GM18520 (cell line): ENCODE measurements around the gene GALNT14.

Source experiments
- ATAC-seq: cut with Tn5 transposase; IDR thresholded peaks from one replicate; pipeline ENCODE4 v1.9.1; 2021; ENCODE audit not compliant: unreplicated experiment

Gene GALNT14

DNA sequence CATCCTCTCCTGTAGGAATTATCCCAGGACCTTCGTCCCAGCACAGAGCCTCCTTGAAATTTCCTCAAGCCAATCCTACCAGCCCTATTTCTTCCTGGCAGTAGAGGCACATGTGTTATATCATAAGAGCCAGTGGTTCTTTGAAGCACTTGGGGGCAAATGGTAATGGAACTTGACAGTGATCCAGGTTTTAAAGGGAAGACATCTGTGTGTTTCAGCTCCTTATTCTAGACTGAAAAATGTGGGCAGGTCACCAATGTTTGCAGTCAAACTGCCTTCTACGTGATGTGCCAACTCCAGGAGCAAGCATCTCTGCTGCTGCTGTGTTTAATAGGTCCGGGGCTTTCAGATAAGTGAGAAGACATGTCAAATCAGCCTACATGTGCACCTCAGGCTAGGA, 157.1 kb downstream of the GALNT14 start:
- ATAC-seq = no peak

DNA sequence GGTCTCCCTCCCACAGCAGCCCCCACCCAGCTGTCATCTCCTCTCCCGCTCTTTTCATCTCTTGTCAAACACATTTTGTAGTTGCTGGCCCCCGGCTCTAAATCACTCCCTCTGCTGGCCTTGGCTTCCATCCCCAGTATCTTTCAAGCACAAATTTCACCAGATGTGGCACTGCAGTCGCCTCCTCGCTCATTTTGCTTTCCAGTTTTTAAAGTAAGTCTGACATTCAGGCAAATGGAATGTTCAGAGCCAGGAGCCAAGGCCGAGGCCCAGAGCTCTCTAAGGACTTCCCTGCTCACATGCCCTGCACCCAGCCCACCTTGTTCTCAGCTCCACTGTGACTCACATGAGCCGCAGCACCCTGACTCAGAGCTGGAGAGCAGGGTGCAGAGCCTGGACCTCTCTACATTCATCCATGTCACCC, 158.4 kb downstream of the GALNT14 start:
- ATAC-seq = no peak

DNA sequence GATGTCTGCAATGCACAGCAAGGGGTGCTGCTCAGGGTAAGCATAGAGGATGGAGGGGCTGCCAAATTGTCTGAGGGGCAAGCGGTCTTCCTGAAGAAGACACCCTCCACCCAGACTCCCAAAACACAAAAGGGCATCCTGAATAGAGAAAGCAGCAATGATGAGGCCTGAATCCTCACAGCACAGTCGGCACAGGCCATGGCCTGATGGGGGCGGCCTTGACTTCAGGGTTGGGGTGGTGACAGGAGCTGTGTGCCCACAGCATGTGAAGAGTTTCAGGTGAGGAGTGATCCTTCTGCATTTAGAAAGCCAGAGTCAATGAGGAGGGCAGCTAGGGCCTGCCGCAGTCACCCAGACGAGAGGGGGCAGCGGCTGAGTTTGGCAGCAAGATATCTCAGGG, 159.4 kb downstream of the GALNT14 start:
- ATAC-seq = no peak

DNA sequence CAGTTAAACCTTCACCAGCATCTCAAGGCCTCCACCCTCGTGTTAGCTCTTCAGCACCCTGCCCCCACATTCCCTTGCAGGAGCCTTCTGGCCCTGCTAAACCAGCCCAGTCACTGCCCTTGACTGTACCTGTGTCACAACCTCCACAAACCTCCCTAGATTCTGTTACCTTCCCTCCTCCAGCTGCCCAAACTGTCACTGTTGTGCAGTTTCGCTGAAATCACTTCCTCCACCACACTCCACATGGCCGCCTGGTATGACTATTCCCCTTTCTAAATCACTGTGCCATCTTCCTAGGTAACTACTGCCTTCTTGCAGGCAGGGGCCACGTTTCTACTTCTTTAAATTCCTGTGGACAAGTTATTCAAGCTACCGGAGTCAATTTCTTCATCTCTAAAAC, 160.2 kb downstream of the GALNT14 start:
- ATAC-seq = no peak

DNA sequence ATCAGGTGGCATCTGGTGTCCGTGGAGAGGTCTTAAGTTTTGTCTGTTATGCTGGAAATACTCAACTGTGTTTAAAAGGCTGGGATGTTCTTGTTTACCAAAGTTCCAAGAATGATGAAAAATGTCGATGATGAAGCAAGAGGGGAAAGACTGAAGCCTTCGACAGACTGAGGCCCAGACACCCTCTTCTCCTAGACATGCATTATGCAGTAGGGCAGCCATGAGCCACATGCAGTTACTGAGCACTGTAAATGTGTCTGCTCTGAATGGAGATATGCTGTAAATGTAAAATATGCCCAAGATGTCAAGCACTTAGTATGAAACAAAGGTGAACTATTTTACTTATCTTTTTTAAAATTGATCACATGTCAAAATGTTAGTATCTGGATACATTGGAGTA, 163.1 kb downstream of the GALNT14 start:
- no peak for ATAC-seq

DNA sequence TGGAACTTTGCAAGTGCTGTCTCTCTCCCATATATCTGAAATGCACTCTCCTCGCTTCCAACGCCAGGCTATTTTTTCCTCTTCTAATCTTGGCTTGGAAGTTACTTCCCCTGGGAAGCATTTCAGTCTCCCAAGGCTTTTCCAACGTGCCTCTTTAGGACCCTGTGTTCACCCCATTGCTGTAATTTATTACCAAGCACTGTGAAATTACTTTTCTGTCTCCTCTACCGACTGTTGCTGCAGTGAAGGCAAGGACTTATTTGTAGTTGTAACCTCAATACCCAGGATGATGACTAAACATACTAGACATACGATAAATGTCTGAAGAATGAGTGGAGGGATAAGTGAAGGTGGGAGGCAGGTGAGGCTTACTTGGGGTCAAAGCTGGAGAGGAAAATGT, 163.7 kb downstream of the GALNT14 start:
- ATAC-seq = no peak

DNA sequence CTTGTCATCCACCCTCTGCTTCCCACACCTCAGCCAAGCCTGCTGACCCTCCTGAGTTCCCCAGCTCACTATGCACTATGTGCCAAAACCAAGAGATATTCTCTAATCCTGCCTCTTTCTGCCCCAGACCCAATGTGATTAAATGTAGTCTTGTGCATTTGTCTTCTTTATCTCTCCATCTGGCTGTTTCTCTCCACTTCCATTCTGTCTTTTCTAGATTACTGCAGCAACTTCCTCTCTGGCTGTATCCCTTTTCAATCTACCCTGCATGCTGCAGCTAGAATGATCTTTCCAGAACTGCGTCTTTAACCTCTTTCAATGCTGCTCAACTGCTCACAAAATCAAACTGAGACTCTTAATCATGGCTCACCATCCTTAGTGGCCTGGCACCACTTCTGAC, 164.1 kb downstream of the GALNT14 start:
- no peak for ATAC-seq

DNA sequence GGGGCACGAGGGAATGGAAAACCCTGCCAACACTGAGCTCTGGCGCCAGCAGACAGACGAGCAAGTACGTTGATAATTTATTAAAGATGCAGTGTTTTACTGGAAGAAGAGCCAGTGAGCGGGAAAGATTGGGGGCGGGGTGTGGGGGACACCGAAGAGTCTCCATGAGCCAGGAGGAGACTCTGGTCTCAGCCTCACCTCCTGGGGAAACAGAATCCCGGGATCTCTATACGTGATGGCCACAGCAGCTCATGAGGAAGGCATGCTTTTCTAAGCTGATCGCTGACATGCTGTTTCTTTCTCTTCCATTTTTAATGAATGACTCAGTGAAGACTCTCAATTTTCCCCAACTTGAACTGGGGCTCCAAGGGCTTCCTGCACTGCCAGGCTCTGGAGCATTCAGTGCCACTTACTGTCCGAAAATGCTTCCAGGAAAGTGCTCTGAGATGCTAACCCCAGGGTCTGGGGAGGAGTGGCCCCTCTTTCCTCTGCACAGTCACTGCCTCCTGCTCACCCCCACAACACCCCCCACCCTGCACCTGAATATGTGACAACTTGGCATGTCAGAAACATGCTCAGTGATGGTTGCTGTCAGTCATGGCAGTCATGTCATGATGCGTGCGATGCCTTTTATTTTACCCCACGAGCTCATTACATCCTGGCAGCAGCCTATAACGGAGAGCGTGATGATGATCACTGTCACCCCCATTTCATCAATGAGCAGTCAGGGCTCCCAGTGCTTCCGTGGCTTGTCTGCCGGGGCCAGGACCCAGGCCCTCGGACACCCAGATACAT, 166.8 kb downstream of the GALNT14 start:
- no peak for ATAC-seq

DNA sequence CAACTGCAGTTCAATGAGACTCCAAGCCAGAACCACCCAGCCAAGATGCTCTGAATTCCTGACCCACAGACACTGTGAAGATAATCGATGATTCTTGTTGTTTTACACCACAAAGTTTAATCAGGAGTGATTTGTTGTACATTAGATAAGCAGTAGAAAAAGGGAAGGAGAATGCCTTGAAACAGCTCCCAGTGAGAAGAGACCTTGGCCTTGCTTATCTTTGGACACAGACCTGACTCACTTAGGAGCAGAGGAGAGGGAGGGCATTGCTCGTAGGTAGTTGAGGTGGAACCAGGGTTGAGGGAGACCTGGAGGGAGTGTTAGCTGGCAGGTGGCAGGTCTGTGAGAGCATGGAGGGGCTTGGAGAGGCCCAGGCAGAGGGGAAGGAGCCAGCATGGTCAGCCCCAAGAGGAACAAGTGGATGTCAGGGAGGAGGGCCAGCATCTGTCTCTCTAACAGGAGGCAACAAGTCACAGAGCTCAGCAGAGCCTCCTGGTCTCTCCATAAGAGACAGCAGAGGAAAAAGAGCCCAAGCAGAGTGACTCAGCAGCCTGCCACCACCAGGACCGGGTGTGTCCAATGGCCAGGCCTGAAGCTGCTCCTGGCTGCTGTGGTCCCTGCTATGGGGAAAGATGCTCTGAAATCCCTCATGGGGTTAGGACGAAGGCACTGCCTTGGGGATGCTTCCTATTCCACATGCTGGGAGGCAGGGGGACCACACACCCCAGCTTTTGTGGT, 169.4 kb downstream of the GALNT14 start:
- no peak for ATAC-seq

DNA sequence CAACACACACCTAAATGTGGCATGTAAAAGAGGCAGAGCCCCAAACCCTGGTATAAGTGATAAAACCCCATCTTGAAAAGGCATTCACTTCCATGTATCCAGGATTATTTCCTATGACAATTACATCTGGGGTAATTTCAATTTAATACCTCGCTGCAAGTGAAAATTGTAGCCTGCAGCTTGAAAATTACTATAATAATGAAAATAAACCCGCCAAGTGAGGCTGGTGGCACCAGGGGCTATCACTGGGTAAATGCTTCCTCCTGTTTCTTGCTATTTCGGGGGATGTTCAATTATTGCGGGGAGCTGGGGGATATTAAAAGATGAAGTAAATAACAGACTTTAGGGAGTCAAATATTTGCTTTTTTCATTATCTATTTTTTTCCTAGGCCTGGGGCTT, 171.5 kb downstream of the GALNT14 start:
- no peak for ATAC-seq

DNA sequence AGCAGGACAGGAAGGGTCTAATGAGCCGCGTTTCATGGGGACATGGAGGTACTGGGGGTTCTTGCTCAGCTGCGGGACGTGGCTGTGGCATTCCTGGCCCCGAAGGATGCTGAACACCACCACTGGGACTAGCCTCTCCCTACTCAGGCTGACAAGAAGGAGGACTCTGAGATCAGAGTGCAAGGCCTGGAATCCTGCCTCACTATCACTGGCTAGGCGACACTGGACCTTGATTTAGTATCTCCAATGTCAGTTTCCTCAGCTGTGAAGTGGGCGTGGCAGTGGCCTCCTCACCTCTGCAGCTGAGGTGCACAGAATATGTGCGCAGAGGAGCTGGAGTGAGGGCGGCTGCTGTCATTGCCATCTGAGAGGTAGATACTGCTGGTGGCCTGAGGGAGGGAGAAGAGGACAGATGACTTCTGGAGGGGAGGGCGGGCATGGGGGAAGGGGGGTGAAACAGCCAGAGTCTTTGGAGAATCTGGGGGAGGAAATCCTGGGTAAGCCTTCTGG, 173.2 kb downstream of the GALNT14 start:
- ATAC-seq = no peak

DNA sequence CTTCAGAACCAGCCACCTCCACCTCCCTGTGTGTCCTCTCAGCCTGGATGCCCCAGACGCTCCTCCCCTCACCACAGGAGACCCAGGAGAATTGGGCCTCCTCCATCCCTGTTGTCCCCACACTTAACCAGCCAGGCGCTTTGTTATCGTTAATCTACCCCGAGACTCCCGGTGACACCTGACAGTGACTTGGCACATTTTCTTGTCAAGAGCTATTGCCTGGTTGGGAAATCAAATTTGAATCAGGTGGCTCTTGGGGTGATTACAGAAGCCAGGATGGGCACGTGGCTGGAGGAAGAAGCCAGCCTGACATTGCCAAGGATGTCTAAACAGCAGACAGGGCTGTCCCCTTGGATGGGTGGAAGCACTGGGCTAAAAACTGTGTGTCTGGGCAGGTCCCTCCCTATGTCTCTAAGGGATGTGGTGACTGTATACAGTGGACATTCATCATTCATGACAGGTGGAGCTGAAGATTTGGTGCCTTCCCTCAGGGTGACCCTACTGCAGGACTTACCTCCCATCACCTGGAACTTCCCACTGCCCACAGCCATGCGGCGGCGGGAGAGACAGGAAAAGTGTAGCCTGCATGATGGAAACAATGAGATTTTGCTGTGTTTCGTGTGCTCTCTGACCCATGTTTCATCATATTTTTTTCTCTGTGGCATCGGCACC, 173.8 kb downstream of the GALNT14 start:
- no peak for ATAC-seq

DNA sequence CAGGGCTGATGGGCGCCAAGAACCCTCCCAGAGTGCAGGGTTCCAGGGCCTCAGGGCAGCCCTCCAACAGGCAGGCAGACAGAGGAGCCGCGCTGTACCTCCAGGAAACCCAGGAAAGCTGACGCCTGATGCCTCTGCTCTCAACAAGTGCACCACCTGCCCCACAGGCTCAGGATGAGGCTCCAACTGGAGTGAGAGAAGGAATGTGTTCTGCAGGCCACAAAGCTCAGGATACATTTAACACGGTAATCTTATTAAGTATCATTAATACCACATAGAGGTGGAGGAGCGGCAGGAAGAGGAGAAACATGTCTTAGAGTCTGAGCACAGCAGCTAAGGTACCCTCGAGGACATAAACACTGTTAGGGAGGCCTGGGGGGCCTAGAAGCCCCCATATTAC, 175.1 kb downstream of the GALNT14 start:
- no peak for ATAC-seq

DNA sequence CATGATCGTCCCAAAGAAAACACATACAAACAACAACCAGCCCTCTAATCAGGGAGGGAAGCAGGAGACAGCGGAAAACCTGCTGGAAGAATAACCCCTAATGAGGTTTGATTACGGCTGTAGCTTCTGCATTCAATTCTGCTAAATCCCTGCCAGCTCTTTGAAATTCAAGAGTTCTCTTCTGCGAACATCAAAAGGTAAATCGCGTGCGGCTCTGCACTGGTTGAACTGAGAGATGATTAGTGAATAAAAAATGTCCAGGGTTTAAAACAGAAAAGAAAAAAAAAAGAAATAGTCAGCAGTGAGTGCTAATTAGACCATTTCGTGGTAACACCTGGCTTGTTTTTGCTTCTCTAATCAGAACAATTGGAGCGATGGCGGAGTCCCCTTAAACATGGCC, 178.0 kb downstream of the GALNT14 start:
- no peak for ATAC-seq

DNA sequence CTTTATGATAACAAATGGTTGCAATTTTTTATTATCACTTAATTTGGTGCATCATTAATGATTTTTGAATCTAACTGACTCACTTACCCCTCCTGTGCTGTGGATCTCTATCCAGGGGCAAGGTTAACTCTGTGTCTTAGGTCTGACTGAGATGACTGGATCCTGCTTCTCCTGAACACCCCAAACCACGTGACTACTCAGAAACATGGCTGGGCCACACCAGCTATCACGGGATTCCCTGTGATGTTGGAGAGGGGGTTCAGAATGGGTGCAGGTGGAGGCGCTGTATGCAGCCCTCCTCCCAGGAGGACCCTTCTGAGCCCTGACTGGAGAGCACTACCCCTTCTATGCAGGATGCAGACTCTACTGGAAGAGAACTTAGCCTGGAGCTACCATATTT, 178.6 kb downstream of the GALNT14 start:
- no peak for ATAC-seq

DNA sequence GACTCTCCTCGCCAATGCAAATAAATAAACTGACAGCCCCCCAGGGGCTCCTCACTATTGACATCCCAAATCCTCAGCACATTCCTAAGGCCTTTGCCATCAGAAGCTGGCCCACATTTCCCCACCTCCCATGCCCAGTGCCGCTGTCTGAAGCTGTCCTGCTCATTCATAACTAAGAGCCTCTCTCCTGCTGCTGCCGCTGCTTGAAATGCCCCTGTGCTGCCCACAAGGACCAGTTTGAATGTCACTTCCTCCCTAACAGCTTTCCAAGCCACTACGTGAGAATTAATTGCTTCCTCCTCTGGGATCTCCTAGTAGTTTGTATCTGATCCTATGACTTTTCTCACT, 179.3 kb downstream of the GALNT14 start:
- ATAC-seq = no peak

DNA sequence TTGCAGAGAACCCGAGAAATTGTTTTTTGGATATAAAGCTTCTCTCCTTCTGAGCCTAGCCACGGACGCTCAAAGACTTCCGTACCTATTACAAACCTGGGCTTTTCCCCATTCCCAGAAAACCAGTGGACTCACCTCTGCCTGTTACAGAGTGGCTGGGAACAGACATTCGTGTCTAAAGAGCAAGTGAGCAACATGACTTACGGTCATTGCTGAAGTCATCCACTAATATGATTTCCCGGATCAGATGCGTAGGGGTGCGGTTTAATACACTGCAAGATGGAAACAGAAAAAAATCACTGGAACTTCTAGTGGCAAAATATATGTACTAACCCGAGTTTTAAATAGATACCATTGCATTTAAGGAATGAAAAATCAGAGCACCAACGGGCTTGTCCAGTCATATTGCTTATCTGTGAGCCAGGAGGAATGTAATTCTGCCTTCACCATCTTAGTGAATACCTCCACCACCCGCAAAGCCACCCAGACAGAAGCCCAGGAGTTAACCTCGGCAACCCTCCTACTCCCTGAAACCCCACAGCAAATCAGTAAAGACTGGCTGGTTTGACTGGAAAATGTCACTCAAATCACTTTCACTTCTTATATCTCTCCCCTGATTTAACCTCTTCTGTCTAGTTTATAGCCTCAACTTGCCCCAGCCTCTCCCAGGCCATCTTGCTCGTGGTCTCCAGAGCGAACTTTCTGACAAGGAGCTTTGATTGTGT, 179.9 kb downstream of the GALNT14 start:
- ATAC-seq = no peak

DNA sequence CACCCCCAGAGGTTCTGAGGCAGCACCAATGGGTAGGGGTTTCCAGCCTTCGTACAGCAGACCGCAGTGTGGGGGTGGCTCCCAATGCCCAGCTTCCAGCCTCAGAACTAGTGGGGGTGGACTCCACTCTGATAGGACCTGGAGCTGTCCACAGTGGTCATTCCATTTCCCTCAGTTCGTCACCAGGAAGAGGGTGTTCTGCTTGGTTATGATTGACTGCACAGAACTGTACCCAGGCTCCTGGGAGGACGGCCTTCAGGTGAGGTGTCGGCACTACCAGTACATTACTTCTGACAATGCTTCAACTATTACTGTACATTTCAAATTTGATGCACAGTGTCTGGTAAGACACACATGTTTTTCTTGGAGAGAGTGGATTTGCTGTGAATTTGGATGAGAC, 180.6 kb downstream of the GALNT14 start:
- no peak for ATAC-seq

DNA sequence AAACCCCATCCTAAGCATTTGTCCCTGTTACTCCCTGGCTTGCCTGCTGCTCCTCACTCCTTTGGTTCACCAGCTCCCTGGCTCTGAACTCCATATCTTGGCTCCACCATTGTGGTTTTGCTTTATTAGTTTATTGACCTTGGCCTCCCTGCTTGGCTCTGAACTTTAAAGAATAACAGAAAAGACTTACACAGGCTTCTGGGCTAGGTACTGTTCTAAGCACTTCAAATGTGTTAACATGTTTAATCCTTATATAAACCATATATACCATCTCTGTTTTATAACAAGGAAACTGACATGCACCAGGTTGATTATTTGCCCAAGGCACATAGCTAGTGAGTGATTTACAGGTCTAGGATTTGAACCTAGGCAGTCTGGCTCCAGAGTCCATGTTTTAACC, 181.2 kb downstream of the GALNT14 start:
- no peak for ATAC-seq

DNA sequence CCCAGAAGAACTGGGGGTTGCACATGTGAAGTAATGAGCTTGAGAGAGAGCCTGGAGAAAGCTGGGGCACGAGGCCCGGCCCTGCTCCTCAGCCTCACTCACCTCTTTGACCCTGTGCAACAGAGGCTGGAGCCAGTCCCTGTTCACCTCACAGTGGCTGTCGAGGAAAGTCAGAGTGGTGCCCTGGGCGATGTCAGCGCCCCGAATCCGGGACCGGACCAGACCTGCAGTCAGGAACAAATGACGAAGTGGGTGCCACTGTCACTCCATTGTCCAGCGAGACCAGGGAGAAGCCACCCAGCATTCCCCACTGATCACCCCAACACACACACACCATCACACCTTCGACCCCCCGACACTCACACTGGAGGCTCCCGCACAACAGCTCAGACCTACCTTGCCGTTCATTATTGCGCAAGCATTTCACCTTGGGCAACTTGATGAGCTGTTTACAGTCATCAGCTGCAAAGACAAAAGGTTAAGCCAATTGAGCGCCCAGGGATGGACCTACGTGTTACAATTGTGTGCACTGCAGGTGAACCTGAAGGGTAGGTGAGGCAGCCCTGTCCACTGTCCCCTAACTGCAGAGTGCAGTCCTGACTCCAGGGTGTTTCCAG, 182.6 kb downstream of the GALNT14 start:
- no peak for ATAC-seq

DNA sequence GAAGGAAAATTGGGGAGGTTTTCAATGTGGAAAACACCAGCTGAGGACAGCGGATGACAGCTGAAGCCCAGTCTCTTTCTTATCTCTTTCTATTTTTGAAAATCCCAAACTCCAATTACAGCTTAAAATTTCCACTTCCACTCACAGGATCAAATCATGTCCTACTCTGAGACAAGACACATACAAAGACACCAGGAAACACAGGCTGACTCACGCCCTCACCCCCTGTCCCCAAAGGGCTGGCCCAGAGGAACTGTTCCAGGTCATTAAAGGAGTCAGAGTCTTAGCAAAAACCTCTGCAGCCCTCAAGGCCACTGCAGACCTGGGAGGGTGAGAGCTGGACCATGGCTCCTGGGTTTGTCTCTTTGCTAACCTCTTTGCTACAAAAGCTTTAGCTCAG, 187.9 kb downstream of the GALNT14 start:
- no peak for ATAC-seq
